Keratinocyte (primary cell): ENCODE measurements around the gene GRPEL2. TPM values are rescaled to one million over a fixed set of nuclear protein-coding genes. Genes with fewer than 3 reads are reported as not detected.

Experiments
- DNase-seq: peaks from one replicate; pipeline ENCODE4 v3.0.0-alpha.2; 2011; ENCODE audit warnings: low read depth, missing footprints, low spot score
- FAIRE-seq: peaks from 2 replicates; lab custom pipeline; 2011; peaks lifted over from hg19 to GRCh38; lab: Jason Lieb, UNC
- H2AFZ ChIP-seq: 2 replicates; pipeline ENCODE4 v1.6.0; 2012; ENCODE audit warnings: low read length, control low read depth, inconsistent platforms; ENCODE audit not compliant: control insufficient read depth
- H3K27ac ChIP-seq: 2 replicates; pipeline ENCODE4 v1.5.1; 2011; ENCODE audit warnings: low read length; ENCODE audit not compliant: control insufficient read depth, insufficient read depth
- H3K27me3 ChIP-seq: 3 replicates; pipeline ENCODE4 v1.6.0; 2011; ENCODE audit warnings: low read length; ENCODE audit not compliant: control insufficient read depth, insufficient read depth; ENCODE audit errors: extremely low read depth
- H3K36me3 ChIP-seq, 2 experiments: 2 replicates in 1 of 2; 3 replicates in 1 of 2; pipeline ENCODE4 v1.5.1; 2011; ENCODE audit warnings: low read length in 2 of 2, mild to moderate bottlenecking in 1 of 2; ENCODE audit not compliant: control insufficient read depth in 2 of 2, insufficient read depth in 2 of 2; ENCODE audit errors: extremely low read depth in 1 of 2
- H3K4me1 ChIP-seq: 3 replicates; pipeline ENCODE4 v1.5.1; 2011; ENCODE audit warnings: low read length; ENCODE audit not compliant: control insufficient read depth, insufficient read depth; ENCODE audit errors: extremely low read depth
- H3K4me2 ChIP-seq: 3 replicates; pipeline ENCODE4 v1.6.0; 2011; ENCODE audit warnings: low read depth, low read length; ENCODE audit not compliant: control insufficient read depth, insufficient read depth; ENCODE audit errors: extremely low read depth
- H3K4me3 ChIP-seq, 3 experiments: fragments of 200-600 bp in 1 of 3; sonication (generic) in 1 of 3; 2 replicates in 2 of 3; 3 replicates in 1 of 3; pipeline ENCODE4 v1.5.1; 2011 to 2016; ENCODE audit warnings: low read length in 3 of 3, mild to moderate bottlenecking in 3 of 3, control low read depth in 2 of 3, inconsistent platforms in 1 of 3, low read depth in 1 of 3, mixed read lengths in 1 of 3, mixed run types in 1 of 3, moderate library complexity in 1 of 3; ENCODE audit not compliant: control insufficient read depth in 2 of 3, insufficient read depth in 2 of 3; ENCODE audit errors: extremely low read depth in 1 of 3
- H3K79me2 ChIP-seq: 2 replicates; pipeline ENCODE4 v1.6.0; 2012; ENCODE audit warnings: low read length; ENCODE audit not compliant: control insufficient read depth, insufficient read depth
- H3K9ac ChIP-seq: 3 replicates; pipeline ENCODE4 v1.6.0; 2011; ENCODE audit warnings: low read length; ENCODE audit not compliant: control insufficient read depth, insufficient read depth; ENCODE audit errors: extremely low read depth
- H3K9me1 ChIP-seq: 3 replicates; pipeline ENCODE4 v1.6.0; 2011; ENCODE audit warnings: low read length; ENCODE audit not compliant: control insufficient read depth, insufficient read depth; ENCODE audit errors: extremely low read depth
- H3K9me3 ChIP-seq: 2 replicates; pipeline ENCODE4 v1.5.1; 2012; ENCODE audit warnings: low read depth, low read length; ENCODE audit not compliant: control insufficient read depth
- H4K20me1 ChIP-seq: 3 replicates; pipeline ENCODE4 v1.6.0; 2011; ENCODE audit warnings: low read length; ENCODE audit not compliant: control insufficient read depth, insufficient read depth; ENCODE audit errors: extremely low read depth
- CTCF ChIP-seq, 3 experiments: IDR thresholded peaks in 1 of 3; conservative IDR thresholded peaks in 1 of 3; optimal IDR thresholded peaks in 1 of 3; 2 replicates in 2 of 3; 3 replicates in 1 of 3; pipeline versions ENCODE3 to v1.5.1; 2011; ENCODE audit warnings: low read length in 3 of 3, mild to moderate bottlenecking in 3 of 3, moderate library complexity in 2 of 3, control low read depth in 1 of 3, inconsistent platforms in 1 of 3; ENCODE audit not compliant: insufficient read depth in 2 of 3; ENCODE audit errors: extremely low read depth in 1 of 3
- EZH2 ChIP-seq: IDR thresholded peaks from one replicate; pipeline ENCODE4 v1.6.1; 2012; ENCODE audit warnings: inconsistent platforms, mild to moderate bottlenecking, low read length, moderate library complexity
- dilution Hi-C: fragments of 300-500 bp; cut with MboI; formaldehyde crosslinking; loops from one replicate; pipeline ENCODE4 v1.7.0; 2020; ENCODE audit warnings: low sequenced_read_pairs; ENCODE audit not compliant: extremely low pct_ligation_motif_present
- polyA plus RNA-seq, 5 experiments: library from polyadenylated mRNA; depleted of rRNA in 3 of 5; stranded (reverse) in 3 of 5; stranded (forward) in 1 of 5; unstranded in 1 of 5; fragments of >200 nt; gene quantifications; 1 replicate in 1 of 5; 2 replicates in 3 of 5; 3 replicates in 1 of 5; pipeline versions ENCODE4 v1.2.1 to v1.2.3, GENCODE V29; 2011 to 2012; ENCODE audit warnings: missing spikeins in 2 of 5, low read depth in 1 of 5, low replicate concordance in 1 of 5

GRPEL2 gene
- polyA plus RNA-seq, 1 donor (not counting 4 experiments of a cell fraction or from before 2014, with no cell fraction given): 17.5 TPM

GRCh38 chr5:149356391-149356790 lies 11.1 kb downstream of the GRPEL2 start:
- Histone ChIP-seq H3K9me3 (no peaks in the 10 kb centered on the region), H3K79me2 (peaks cover 10% of the 10 kb centered on the region), H4K20me1 (peaks cover 4% of the 10 kb centered on the region), H2AFZ (no peak overlapping the region), H3K9ac (no peak overlapping the region), H3K4me3 (no peak overlapping the region), H3K9me1 (no peaks in the 10 kb centered on the region), H3K27ac (no peak overlapping the region), H3K4me1 (peaks cover 7% of the 10 kb centered on the region), H3K27me3 (no peaks in the 10 kb centered on the region), H3K4me2 (no peak overlapping the region), H3K36me3 (peaks cover 3 to 4% of the 10 kb centered on the region in 2 experiments)
- DNase-seq (no peak), FAIRE-seq (no peak)
- dilution Hi-C loops: no loop called here
- no peak for TF ChIP-seq EZH2

GRCh38 chr5:149357370-149358293 lies 12.3 kb downstream of the GRPEL2 start, which contains the start of gene PCYOX1L:
PCYOX1L (plus strand) TSS chr5:149358046; CDS start chr5:149358069, 23 bp downstream.
- Histone ChIP-seq H3K9ac (peak within 1 kb of the TSS; percentile 73), H2AFZ (peak within 1 kb of the TSS; percentile 81), H3K27ac (peak within 1 kb of the TSS; percentile 21), H3K9me3 (no peaks in the 10 kb centered on the region), H3K4me2 (peak within 1 kb of the TSS; percentile 87), H3K4me3 (peak within 1 kb of the TSS; percentile 49 to 83 (median 79)), H3K36me3 (peaks cover 0 to 3% of the 10 kb centered on the region in 2 experiments), H3K9me1 (no peaks in the 10 kb centered on the region), H3K4me1 (peaks cover 7% of the 10 kb centered on the region), H4K20me1 (no peaks in the 10 kb centered on the region), H3K27me3 (no peaks in the 10 kb centered on the region), H3K79me2 (peaks cover 5% of the 10 kb centered on the region)
- dilution Hi-C loops: no loop called here
- TF ChIP-seq EZH2 (no peak), CTCF (optimal IDR thresholded peaks at IDR 0.05 in 1 of 3, IDR thresholded peaks at IDR 0.05 in 1 of 3, conservative IDR thresholded peaks at IDR 0.05 in 1 of 3; ENCODE audit: extremely low read depth in 1 of 3, insufficient read depth in 2 of 3, low read length in 3 of 3) (no peak)
- no peak for FAIRE-seq
- DNase-seq: peak; percentile 63
